ENCODE measurements around the gene ELMO1.

ELMO1 gene

DNA sequence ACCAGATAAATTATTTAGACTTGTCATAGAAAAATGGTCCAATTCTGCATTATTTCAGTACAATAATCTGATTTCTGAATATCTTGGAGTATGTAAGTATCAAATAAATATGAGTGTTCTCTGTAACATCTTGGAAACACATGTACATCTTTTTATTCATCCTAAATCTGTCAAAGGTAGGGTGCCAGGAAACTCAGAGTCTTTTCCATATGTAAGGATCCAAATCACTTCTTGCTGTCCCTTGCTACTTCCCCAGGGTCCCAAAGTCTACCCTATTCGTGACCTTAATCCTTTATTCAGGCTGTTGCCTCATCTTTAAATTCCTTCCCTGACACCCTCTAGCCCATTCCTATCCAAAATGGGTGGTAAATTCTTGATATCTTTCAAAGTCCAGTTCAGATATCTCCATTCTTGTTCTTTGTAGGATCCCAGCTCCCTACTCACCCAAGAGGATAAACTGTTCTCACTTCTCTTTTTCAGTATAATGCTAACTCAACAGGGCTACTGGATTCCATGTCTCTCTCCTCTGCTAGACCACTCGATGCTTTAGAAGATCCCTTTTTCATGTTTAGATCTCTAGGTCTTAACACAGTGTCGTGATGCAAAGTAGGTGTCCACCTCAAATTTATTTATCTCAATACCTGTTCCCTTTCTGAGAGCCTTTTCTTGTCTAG is 493.1 kb downstream of the ELMO1 start:
- intact Hi-C loops (cut with DNase I), result no loop called here
- DNase-seq, result no peak

GRCh38 chr7:36951257-36951697 is 497.4 kb downstream of the ELMO1 start:
- intact Hi-C loops (cut with DNase I), result no loop called here
- DNase-seq, result no peak

DNA sequence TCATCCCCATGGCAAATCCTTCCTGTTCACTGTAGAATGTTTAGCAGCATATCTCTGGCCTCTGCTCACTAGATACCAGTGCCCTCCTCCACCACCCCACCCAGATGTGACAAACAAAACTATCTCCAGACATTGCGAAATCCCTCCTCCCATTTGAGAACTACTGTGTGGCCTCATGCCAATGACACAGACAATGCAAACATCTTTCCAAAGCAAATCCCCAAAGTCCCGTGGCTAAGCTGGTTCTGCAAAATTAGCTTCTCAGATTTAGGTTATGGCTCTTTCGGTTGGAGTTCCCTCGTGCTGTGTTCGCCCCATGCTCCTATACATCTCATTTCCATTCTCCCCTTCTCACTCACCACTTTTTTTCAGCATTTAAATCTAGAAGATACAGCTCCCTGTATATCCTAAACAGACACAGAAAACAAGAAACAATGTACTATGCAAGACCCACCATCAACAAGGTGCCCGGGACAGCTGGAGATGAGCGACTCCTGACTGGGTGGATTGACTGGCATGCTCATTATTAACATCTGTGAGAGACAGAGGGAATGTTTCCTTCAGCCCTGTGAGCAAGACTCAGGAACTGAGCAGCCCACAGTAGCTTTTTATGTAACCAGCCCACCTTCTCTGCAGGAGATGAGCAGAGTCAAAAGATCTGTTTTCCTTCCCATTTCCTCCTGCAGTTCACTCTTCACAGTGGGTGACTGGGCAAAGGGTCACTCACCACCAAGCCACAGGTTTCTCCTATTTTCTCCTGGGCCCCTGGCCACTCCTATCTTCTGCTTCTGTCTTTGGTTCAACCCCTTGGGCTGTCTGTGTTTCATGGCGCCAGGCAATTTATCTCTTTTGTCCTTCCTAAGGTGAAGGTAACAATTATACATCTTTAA is 498.7 kb downstream of the ELMO1 start:
- peak in 27 of 42 donors; percentile 25 to 83 (median 52) for DNase-seq
- intact Hi-C loops (cut with DNase I), result no loop called here

- intact Hi-C loops (cut with DNase I), result no loop called here
- DNase-seq, result no peak
These were observed 502.3 kb downstream of the ELMO1 start for GRCh38 chr7:36946401-36946739.

DNA sequence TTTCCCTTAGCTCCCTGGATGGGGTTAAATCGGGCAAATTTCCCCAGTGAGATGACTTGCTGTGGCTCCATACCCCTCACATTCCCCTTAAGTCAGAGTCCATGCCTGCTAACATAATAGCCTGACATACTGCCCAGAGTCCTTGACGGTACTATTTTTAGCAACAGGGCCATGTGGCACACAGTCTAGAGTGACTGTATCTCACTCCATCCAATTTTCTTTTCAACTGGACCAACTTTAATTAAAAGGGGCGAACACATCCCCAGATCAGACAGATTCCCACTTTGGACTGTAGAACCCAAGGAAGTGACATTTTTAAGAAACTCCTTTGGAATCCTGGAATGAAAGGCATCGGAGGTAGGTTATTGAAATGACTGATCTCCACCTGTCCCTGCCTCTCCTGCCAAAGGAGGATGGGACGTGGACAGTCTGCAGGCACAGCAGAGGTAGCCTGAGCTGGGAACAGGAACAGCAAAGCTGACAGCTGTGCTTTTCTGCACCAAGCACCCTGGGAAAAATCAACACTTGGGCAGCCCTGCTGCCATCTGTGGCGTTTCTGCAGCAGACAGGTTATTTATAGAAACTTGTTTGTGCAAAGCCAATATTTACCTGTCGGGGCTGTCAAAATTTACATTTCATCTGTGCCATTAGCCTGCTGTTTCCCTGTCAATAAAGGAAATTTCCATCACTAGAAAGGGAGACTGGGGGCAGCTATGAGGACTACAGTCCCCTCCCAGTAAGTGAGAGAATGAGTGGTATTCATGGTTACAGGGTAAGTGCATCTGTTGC is 502.9 kb downstream of the ELMO1 start:
- DNase-seq, result no peak
- intact Hi-C loops (cut with DNase I), result no loop called here

GRCh38 chr7:36944838-36945237 is 503.8 kb downstream of the ELMO1 start:
- intact Hi-C loops (cut with DNase I), result no loop called here
- no peak for DNase-seq

DNA sequence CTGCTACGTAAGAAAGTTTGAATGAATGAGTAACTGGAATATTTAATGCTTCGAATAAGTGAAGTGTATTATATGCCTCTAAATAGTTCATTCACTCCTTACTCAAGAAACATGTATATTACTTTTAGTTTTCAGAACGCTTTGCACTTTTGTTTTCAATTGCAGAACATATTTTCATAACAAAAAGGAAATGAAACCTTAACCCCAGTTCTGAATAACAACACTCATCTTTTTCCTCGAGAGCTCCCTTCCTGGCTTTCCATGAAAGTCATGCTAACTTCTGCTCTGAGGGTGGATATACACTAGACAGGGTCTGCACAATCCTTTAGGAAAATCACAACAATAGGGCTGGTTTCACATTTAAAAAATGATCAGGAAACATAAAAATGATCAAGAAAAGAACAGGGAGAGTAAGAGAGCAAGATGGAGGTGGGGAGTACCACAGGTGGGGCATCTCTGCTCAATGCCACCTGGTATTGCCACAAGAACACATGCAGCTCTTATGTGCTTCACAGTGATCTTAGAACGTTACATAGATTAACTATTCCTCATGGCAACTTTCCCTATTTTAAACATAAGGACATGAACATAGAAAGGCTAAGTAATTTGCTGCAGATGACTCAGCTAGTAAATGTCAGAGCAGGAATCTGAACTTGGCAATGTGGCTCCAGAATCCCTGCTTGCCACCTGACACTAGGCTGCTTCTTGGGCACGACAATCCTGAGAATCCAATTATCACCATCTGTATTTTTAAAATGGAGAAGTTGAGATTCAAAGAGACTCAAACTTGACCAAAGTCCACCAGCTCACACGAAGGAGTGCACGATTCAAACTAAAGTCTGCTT is 504.9 kb downstream of the ELMO1 start:
- intact Hi-C loops (cut with DNase I), result no loop called here

DNA sequence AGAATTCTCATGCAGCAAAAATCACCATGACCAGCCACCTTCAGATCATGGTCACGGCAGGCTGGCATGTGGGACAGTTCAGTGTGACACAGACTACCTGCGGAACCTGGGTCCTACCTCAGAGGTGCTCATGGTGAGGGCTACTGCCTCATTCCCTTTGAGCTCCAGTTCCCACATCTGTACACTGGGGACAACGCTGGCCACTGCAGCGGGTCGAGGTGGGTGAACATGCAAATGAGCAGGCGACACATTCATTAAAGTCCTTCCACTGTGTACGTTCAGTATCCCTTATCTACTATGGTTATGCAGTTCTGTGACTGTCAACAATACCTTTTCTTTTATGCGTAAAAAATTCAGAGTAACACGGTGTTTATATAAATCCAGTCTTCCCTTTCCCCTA is 505.7 kb downstream of the ELMO1 start:
- peak in 1 of 42 donors; percentile 27 for DNase-seq
- intact Hi-C loops (cut with DNase I), result no loop called here

More for the DNA sequence above, 504.9 kb downstream of the ELMO1 start:
- DNase-seq, result no peak

DNA sequence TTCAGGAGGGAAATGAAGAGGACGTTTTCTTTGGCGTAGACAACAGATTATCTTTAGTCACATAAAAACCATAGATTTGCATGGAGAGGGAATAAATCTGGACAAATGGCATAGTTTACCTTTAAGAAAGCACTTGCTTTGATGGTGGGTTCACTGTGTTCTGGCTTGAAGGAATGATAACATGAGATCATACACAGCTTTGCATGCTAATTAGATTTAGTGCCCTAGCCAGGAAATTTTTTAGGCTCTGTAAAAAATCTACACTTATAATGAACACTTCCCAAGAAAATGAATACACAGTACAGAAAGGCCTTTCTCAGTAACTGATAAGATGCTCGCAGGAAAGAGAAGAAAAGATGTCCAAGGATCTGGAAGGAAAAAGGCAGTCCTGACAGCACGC is 506.1 kb downstream of the ELMO1 start:
- DNase-seq, result no peak
- intact Hi-C loops (cut with DNase I), result no loop called here

- DNase-seq, result no peak
- intact Hi-C loops (cut with DNase I), result no loop called here
These were observed 506.6 kb downstream of the ELMO1 start for GRCh38 chr7:36942025-36942424.

- intact Hi-C loops (cut with DNase I), result no loop called here
- no peak for DNase-seq
These were observed 507.3 kb downstream of the ELMO1 start for GRCh38 chr7:36941359-36941758.

GRCh38 chr7:36939816-36940215 is 508.8 kb downstream of the ELMO1 start:
- no peak for DNase-seq
- intact Hi-C loops (cut with DNase I), result no loop called here

- intact Hi-C loops (cut with DNase I), result no loop called here
- peak in 1 of 42 donors; percentile 33 for DNase-seq
These were observed 510.7 kb downstream of the ELMO1 start for GRCh38 chr7:36937754-36938563.

DNA sequence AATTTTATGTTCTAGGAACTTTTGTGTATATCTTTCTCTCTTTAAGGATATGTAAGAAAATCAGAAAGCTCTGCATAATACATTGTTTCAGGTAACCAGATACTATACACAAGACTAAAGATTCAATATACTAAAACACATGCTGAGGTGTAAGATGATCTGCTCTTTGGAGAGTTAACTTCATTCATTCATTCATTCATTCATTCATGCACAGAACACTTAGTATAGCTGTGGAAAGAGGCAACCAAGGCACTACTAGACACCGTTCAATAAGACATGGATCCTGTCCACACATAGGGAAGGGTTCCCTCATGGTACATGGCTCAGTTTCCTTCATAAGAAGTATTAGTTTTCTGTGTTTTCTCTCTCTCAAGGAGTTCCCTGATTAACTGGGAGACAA is 516.8 kb downstream of the ELMO1 start:
- intact Hi-C loops (cut with DNase I), result no loop called here
- no peak for DNase-seq

- DNase-seq, result peak in 1 of 42 donors; percentile 28
- intact Hi-C loops (cut with DNase I), result no loop called here
These were observed 518.9 kb downstream of the ELMO1 start for GRCh38 chr7:36929791-36930190.

GRCh38 chr7:36928718-36929117 is 519.9 kb downstream of the ELMO1 start:
- intact Hi-C loops (cut with DNase I), result no loop called here

GRCh38 chr7:36928311-36928710 is 520.4 kb downstream of the ELMO1 start:
- intact Hi-C loops (cut with DNase I), result no loop called here
- peak in 1 of 42 donors; percentile 25 for DNase-seq

More at GRCh38 chr7:36928718-36929117, 519.9 kb downstream of the ELMO1 start:
- DNase-seq, result no peak

DNA sequence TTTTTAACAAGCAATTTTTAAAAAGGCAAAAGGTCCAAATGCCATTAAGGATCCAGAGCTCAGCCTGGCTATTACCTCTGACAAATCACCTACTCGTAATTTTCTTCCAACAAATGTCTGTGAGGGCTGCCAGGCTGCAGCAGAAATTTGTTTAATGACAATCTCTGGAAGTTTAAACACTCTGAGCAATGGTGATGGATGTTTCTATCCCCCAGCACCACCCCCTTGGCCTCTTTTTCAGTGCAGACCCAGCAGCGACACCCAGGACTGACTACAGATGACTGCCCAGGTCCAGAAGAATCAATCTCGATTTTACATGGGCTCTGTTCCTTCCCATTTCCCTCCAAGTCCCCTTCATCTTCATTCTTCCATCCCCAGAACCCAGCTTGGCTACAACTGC is 523.0 kb downstream of the ELMO1 start:
- no peak for DNase-seq
- intact Hi-C loops (cut with DNase I), result no loop called here

Data from head of caudate nucleus (tissue), 42 donors.